BLaER1 treated with 17β-estradiol and CSF1 and Interleukin-3, amounts not matched to agents 10 nM and 100 nM (cell line): ENCODE results near the gene CENPV.
"Not testable (repeated sequence)": the region's sequence is repeated elsewhere in the genome, so short reads cannot be mapped to it uniquely, and the experiment has no call there.

Experiments
- H3K27ac ChIP-seq, 11 experiments: shearing (Covaris generic); formaldehyde crosslinking; 2 replicates each; pipeline ENCODE4 v1.8.1; 2022
- H3K27me3 ChIP-seq, 11 experiments: shearing (Covaris generic); formaldehyde crosslinking; 2 replicates each; pipeline ENCODE4 v1.8.1; 2022
- H3K36me3 ChIP-seq, 11 experiments: shearing (Covaris generic); formaldehyde crosslinking; 2 replicates each; pipeline ENCODE4 v1.8.1; 2022
- H3K4me1 ChIP-seq, 10 experiments: shearing (Covaris generic); formaldehyde crosslinking; 2 replicates each; pipeline ENCODE4 v1.8.1; 2022
- H3K4me2 ChIP-seq, 11 experiments: shearing (Covaris generic); formaldehyde crosslinking; 2 replicates each; pipeline ENCODE4 v1.8.1; 2022
- H3K4me3 ChIP-seq, 10 experiments: shearing (Covaris generic); formaldehyde crosslinking; 2 replicates each; pipeline ENCODE4 v1.8.1; 2022
- H3K9ac ChIP-seq, 11 experiments: shearing (Covaris generic); formaldehyde crosslinking; 2 replicates each; pipeline ENCODE4 v1.8.1; 2022
- H3K9me3 ChIP-seq, 11 experiments: shearing (Covaris generic); formaldehyde crosslinking; replicated peaks in 1 of 11; 2 replicates each; pipeline ENCODE4 v1.8.1; 2022
- H4K20me1 ChIP-seq, 11 experiments: shearing (Covaris generic); formaldehyde crosslinking; 2 replicates each; pipeline ENCODE4 v1.8.1; 2022
- Cebpa-rat ChIP-seq, 11 experiments: shearing (Covaris generic); IDR thresholded peaks; 2 replicates each; pipeline ENCODE4 v1.8.1; 2022

Gene CENPV

DNA sequence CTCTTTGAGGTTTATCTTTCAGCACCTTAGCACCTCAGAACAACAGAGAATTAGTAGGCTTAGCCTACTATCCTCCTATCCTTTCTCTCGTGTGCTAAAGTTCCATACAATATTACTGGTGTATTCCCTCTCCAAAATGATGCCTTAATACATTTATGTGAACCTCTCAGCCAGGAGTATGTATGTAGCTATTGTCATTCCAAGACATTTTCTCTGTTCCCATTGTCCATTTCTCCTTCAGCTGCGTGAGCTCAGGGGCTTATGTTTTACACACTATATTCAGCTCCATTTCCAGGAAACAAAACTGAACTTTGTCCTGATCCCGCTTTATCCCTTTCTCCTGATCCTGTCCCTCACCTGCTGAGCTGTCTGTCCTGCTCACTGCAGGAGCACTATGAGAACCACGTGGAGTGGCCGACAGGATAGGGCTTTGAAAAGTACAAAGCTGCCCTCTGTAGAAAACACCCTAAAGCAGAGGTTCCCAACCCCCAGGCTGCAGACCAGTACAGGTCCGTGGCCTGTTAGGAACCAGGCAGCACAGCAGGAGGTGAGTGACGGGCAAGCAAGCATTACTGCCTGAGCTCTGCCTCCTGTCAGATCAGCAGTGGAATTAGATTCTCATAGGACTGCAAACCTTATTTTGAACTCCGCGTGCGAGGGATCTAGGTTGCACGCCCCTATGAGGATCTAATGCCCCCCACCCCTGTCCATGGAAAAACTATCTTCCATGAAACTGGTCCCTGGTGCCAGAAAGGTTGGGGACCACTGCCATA, 55.7 kb downstream of the CENPV start:
- Histone ChIP-seq H3K27ac (no peak overlapping the region), H3K9me3 (peaks cover 0 to 15% (median 4%) of the 10 kb centered on the region in 11 experiments; a peak in 4 of 22 replicates), H3K4me1 (peaks cover 0 to 16% (median 8%) of the 10 kb centered on the region in 10 experiments; a peak in 12 of 20 replicates), H3K27me3 (no peaks in the 10 kb centered on the region), H3K9ac (no peak overlapping the region), H3K36me3 (peaks cover 6 to 41% (median 13%) of the 10 kb centered on the region in 11 experiments; a peak in 14 of 22 replicates), H3K4me2 (no peak overlapping the region), H4K20me1 (no peaks in the 10 kb centered on the region; a peak in 2 of 22 replicates), H3K4me3 (no peak overlapping the region)
- no peak for TF ChIP-seq Cebpa-rat (IDR thresholded peaks at IDR 0.05)

DNA sequence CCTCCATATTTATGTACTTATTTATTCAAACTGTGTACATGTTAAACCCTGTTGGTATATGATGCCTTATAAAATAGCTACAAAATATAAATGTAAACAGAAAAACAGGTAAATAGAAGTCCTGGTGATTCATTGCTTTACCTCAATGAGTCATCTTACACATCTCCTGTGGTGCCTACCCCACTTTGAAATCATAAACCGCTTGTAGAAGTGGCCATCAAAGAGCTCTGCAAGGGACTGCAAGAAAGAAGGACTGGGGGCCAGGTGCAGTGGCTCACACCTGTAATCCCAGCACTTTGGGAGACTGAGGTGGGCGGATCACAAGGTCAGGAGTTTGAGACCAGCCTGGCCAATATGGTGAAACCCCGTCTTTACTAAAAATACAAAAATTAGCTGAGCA, 57.2 kb downstream of the CENPV start:
- H3K36me3 ChIP-seq, result peaks cover 0 to 28% (median 12%) of the 10 kb centered on the region in 11 experiments; a peak in 11 of 22 replicates
- not testable (repeated sequence) for H3K9ac ChIP-seq, H3K27ac ChIP-seq, H3K27me3 ChIP-seq, H3K4me3 ChIP-seq, H3K4me2 ChIP-seq, H4K20me1 ChIP-seq
- peaks cover 0 to 15% (median 4%) of the 10 kb centered on the region in 11 experiments; a peak in 4 of 22 replicates for H3K9me3 ChIP-seq
- H3K4me1 ChIP-seq, result peaks cover 0 to 26% (median 13%) of the 10 kb centered on the region in 10 experiments; a peak in 12 of 20 replicates

DNA sequence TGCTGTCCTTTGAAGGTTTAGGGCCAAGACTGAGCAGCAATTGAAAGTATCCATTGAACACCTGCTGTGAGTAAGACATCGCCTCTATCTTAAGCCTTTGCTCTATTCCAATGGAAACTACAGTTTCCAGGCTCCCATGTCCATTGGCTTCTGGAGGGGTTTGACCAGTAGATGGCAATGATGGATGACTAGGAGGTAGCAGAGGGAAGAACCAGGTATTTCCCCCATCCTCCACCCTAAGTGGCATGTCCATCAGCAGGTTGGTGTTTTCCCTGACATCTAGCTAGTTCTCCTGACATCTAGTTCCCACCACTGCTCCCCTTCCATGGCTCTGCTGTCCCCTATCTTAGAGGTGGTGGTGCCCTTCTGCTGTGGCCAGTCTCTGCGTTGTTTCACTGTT, 58.7 kb downstream of the CENPV start:
- no peak for TF ChIP-seq Cebpa-rat (IDR thresholded peaks at IDR 0.05)
- H3K4me1 ChIP-seq, result peaks cover 0 to 41% (median 25%) of the 10 kb centered on the region in 10 experiments; a peak in 17 of 20 replicates
- no peaks in the 10 kb centered on the region; a peak in 2 of 22 replicates for H4K20me1 ChIP-seq
- no peak overlapping the region for H3K9ac ChIP-seq
- H3K4me3 ChIP-seq, result no peak overlapping the region
- peaks cover 0 to 15% (median 6%) of the 10 kb centered on the region in 11 experiments; a peak in 7 of 22 replicates for H3K36me3 ChIP-seq
- H3K27me3 ChIP-seq, result peaks cover 0 to 2% (median 0%) of the 10 kb centered on the region in 11 experiments; a peak in 2 of 22 replicates
- peaks cover 0 to 15% (median 4%) of the 10 kb centered on the region in 11 experiments; a peak in 4 of 22 replicates for H3K9me3 ChIP-seq
- H3K27ac ChIP-seq, result no peak overlapping the region
- H3K4me2 ChIP-seq, result no peak overlapping the region

DNA sequence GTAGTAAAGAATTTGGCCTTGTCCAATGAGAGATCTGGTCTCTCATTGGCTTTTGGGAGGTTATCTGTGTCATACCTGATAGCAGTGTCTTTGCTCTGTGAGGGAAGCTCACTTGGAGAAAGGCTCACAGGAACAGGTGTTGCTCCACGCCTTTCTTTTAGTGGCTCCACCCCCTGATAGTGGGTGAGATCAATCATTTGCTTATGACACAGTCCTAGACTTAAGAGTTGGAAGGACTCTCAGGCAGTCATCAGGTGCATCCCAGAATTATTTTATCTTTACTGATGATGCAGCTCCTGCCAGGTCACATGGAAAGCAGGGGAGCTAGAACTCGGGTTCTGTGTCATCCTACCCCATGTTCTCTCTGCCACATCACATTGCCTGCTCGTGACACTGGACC, 59.3 kb downstream of the CENPV start:
- peaks cover 6 to 47% (median 31%) of the 10 kb centered on the region in 10 experiments for H3K4me1 ChIP-seq
- H3K27me3 ChIP-seq, result peaks cover 0 to 8% (median 0%) of the 10 kb centered on the region in 11 experiments; a peak in 2 of 22 replicates
- H3K4me3 ChIP-seq, result no peak overlapping the region

More for the DNA sequence above, 59.3 kb downstream of the CENPV start:
- no peak overlapping the region for H3K4me2 ChIP-seq
- no peak overlapping the region for H3K9ac ChIP-seq
- H3K9me3 ChIP-seq, result peaks cover 0 to 15% (median 4%) of the 10 kb centered on the region in 11 experiments; a peak in 4 of 22 replicates
- no peak overlapping the region for H3K27ac ChIP-seq
- no peaks in the 10 kb centered on the region; a peak in 2 of 22 replicates for H4K20me1 ChIP-seq
- no peak for TF ChIP-seq Cebpa-rat (IDR thresholded peaks at IDR 0.05)
- H3K36me3 ChIP-seq, result peaks cover 0 to 15% (median 6%) of the 10 kb centered on the region in 11 experiments; a peak in 7 of 22 replicates
